Heart right ventricle (tissue), 12 donors: Measurements from ENCODE around the gene OR1E1. TPM values are rescaled to one million over a fixed set of nuclear protein-coding genes. Genes with fewer than 3 reads are reported as not detected.

Experiments used
- polyA plus RNA-seq, 2 donors: library from polyadenylated mRNA; stranded (reverse); fragments of 200-250 nt; gene quantifications; one replicate each; pipeline ENCODE4 v1.2.3, GENCODE V29; 2013
- total RNA-seq, 10 donors: library from RNA; stranded (reverse); fragmentation: NEBNext Ultra II Directional in 3 of 10; extraction: Animal tissue kit (Norgen Biotek cat#: 25700) in 3 of 10; gene quantifications; one replicate each; pipeline versions ENCODE4 v1.2.1 to v1.2.4, GENCODE V29; 2021 to 2023
- donor health status: ischemic (EF 13 %, LVEDD 7.1; RV severe dilation, severe dysfunction).
- donor health status: healthy with polysubstance abuse.
- donor health status: DM: no; HTN: yes; CAD: no.
- donor health status: DM: no; HTN: no; CAD: no.
- donor health status: ischemic (EF 25% LVEDD 6.9; RV normal size, moderate dysfunction).
- donor health status: ischemic (EF 25% LVEDD 5.7; RV mildly dilated, moderate dysfunction).
- donor health status: healthy.
- donor health status: nonischemic (EF 11% LVEDD 7.7; RV severe dilation, severe dysfunction).
- donor health status: DM: yes; HTN: yes; CAD: no.
- donor health status: PGD.
- donor health status: ischemic (EF 29% LVEDD 5.4; RV normal size, mild dysfunction).
- donor health status: nonischemic (EF 23%, LVEDD 6.1; RV moderate dilation, normal function).

The OR1E1 gene
- total and polyA plus RNA-seq, 12 donors = 0.32 TPM; not detected in 11

Other genes with a start within 250 kb of the OR1E1 start
- gene OR1A2, start 200.9 kb downstream of the OR1E1 start, total RNA-seq = not detected
- gene OR1A2, start 200.9 kb downstream of the OR1E1 start, polyA plus RNA-seq = not detected
- gene OR1A1, start 190.7 kb downstream of the OR1E1 start, total RNA-seq = not detected
- gene OR1A1, start 190.7 kb downstream of the OR1E1 start, polyA plus RNA-seq = not detected
- gene OR3A1, start 100.0 kb downstream of the OR1E1 start, total RNA-seq = not detected
- not detected for gene OR3A1, start 100.0 kb downstream of the OR1E1 start, polyA plus RNA-seq
- gene OR3A2, start 12.1 kb downstream of the OR1E1 start, total RNA-seq = 1 to 10 TPM in 1 of 10 donors, under 1 TPM in 2, not detected in 7; 0.13 to 2.3 (median 0.28) TPM
- gene OR3A2, start 12.1 kb downstream of the OR1E1 start, polyA plus RNA-seq = not detected
- not detected for gene OR3A3, start 13.0 kb upstream of the OR1E1 start, total RNA-seq
- gene OR3A3, start 13.0 kb upstream of the OR1E1 start, polyA plus RNA-seq = not detected
- under 1 TPM in 1 of 10 donors, not detected in 9; 0.43 TPM for gene OR1E2, start 35.4 kb upstream of the OR1E1 start, total RNA-seq
- gene OR1E2, start 35.4 kb upstream of the OR1E1 start, polyA plus RNA-seq = not detected
- gene SPATA22, start 73.4 kb upstream of the OR1E1 start, total RNA-seq = 1 to 10 TPM in 1 of 10 donors, under 1 TPM in 7, not detected in 2; 0.21 to 3.1 (median 0.45) TPM
- gene SPATA22, start 73.4 kb upstream of the OR1E1 start, polyA plus RNA-seq = under 1 TPM; 0.09 to 0.37 TPM
- 1 to 10 TPM in 9 of 10 donors, under 1 TPM in 1; 0.34 to 2.9 (median 1.5) TPM for gene ASPA, start 77.6 kb upstream of the OR1E1 start, total RNA-seq
- gene ASPA, start 77.6 kb upstream of the OR1E1 start, polyA plus RNA-seq = 1 to 10 TPM in 1 of 2 donors, under 1 TPM in 1; 0.26 to 1.8 TPM
- 1 to 10 TPM in 5 of 10 donors, under 1 TPM in 5; 0.17 to 1.8 (median 1.1) TPM for gene TRPV3, start 159.4 kb upstream of the OR1E1 start, total RNA-seq
- 1 to 10 TPM in 1 of 2 donors, under 1 TPM in 1; 0.19 to 2.8 TPM for gene TRPV3, start 159.4 kb upstream of the OR1E1 start, polyA plus RNA-seq
- 1 to 10 TPM; 2.2 to 6.5 (median 3.7) TPM for gene TRPV1, start 211.0 kb upstream of the OR1E1 start, total RNA-seq
- gene TRPV1, start 211.0 kb upstream of the OR1E1 start, polyA plus RNA-seq = 10 to 100 TPM in 1 of 2 donors, 1 to 10 TPM in 1; 2.1 to 12.5 TPM
- 1 to 10 TPM; 2.6 to 5.8 (median 4.2) TPM for gene SHPK, start 237.8 kb upstream of the OR1E1 start, total RNA-seq
- 1 to 10 TPM; 2.3 to 7.6 TPM for gene SHPK, start 237.8 kb upstream of the OR1E1 start, polyA plus RNA-seq
- gene CTNS, start 238.3 kb upstream of the OR1E1 start, total RNA-seq = 10 to 100 TPM in 1 of 10 donors, 1 to 10 TPM in 9; 5.2 to 11.8 (median 8.0) TPM
- 1 to 10 TPM; 7.5 to 7.6 TPM for gene CTNS, start 238.3 kb upstream of the OR1E1 start, polyA plus RNA-seq